Sigmoid colon (tissue), 7 donors: ENCODE measurements around the gene CPEB1. TPM values are rescaled to one million over a fixed set of nuclear protein-coding genes. Genes with fewer than 3 reads are reported as not detected.
A peak's percentile ranks its signal among the peaks of the same experiment; 100 is the strongest.

ENCODE experiments used
- DNase-seq: peaks from one replicate; pipeline ENCODE4 v3.0.0-alpha.2; 2019
- H3K27ac ChIP-seq, 4 donors: fragments of 200-600 bp; sonication (generic); one replicate each; pipeline ENCODE4 v1.5.1; 2016 to 2019; ENCODE audit warnings: mild to moderate bottlenecking in 1 of 4
- H3K27me3 ChIP-seq, 3 donors: fragments of 200-600 bp; sonication (generic); one replicate each; pipeline ENCODE4 v1.5.1; 2019; ENCODE audit warnings: mild to moderate bottlenecking in 1 of 3
- H3K36me3 ChIP-seq, 4 donors: fragments of 200-600 bp; sonication (generic); one replicate each; pipeline ENCODE4 v1.5.1; 2016 to 2019
- H3K4me1 ChIP-seq, 4 donors: fragments of 200-600 bp; sonication (generic); one replicate each; pipeline ENCODE4 v1.5.1; 2017 to 2019
- H3K4me3 ChIP-seq, 4 donors: fragments of 200-600 bp; sonication (generic); one replicate each; pipeline ENCODE4 v1.5.1; 2017 to 2019; ENCODE audit warnings: mild to moderate bottlenecking in 2 of 4, moderate library complexity in 1 of 4
- H3K9me3 ChIP-seq, 4 donors: fragments of 200-600 bp in 3 of 4; sonication (generic) in 3 of 4; one replicate each; pipeline versions ENCODE4 v1.5.1 to v1.6.1; 2013 to 2019
- CTCF ChIP-seq, 4 experiments: fragments of 450-650 bp in 3 of 4; fragments of 200-600 bp in 1 of 4; IDR thresholded peaks; one replicate each; pipeline ENCODE4 v1.5.1; 2016 to 2019; ENCODE audit warnings: antibody characterized with exemption in 4 of 4, mild to moderate bottlenecking in 3 of 4, moderate library complexity in 2 of 4
- EP300 ChIP-seq, 4 donors: sonication (generic); formaldehyde crosslinking; IDR thresholded peaks; one replicate each; pipeline ENCODE4 v1.6.1; 2017; ENCODE audit warnings: antibody characterized with exemption in 4 of 4
- POLR2A ChIP-seq, 2 donors: fragments of 450-650 bp; IDR thresholded peaks; one replicate each; pipeline ENCODE4 v1.6.1; 2016; ENCODE audit warnings: antibody characterized with exemption in 2 of 2, mild to moderate bottlenecking in 2 of 2, moderate library complexity in 2 of 2
- POLR2AphosphoS5 ChIP-seq, 4 donors: sonication (generic); formaldehyde crosslinking; IDR thresholded peaks; one replicate each; pipeline ENCODE4 v1.6.1; 2017; ENCODE audit warnings: antibody characterized with exemption in 4 of 4
- WGBS, 2 donors: extraction: QIAGEN DNeasy Blood & Tissue Kit; methylation state at CpG; one replicate each; pipeline ENCODE4 v1.1.7; 2013; 5-methylcytosine and 5-hydroxymethylcytosine counted together
- intact Hi-C: fragments of 100-400 bp; cut with DNase I; formaldehyde crosslinking; loops from one replicate; pipeline ENCODE4 v1.15.1; 2023
- polyA plus RNA-seq, 3 donors: library from polyadenylated mRNA; stranded (reverse); fragments of 200-250 nt; gene quantifications; one replicate each; pipeline ENCODE4 v1.2.3, GENCODE V29; 2013
- total RNA-seq, 4 donors: library from RNA; depleted of rRNA; stranded (reverse); fragments of >200 nt; gene quantifications; one replicate each; pipeline ENCODE4 v1.1.0, GENCODE V29; 2016
- donor health status: healthy with polysubstance abuse.
- donor health status: Bipolar disorder and iron deficiency.
- donor health status: healthy.

CPEB1 gene
- total and polyA plus RNA-seq, 7 donors: 1.2 to 13.2 (median 9.7) TPM; not detected in 1

GRCh38 chr15:82681371-82681770 is 34.2 kb upstream of the CPEB1 start:
- intact Hi-C loops: no loop called here
- peaks cover 16 to 50% (median 22%) of the 10 kb centered on the region in 3 donors for H3K27me3 ChIP-seq
- no peak overlapping the region for H3K4me3 ChIP-seq
- no peak overlapping the region for H3K27ac ChIP-seq
- TF ChIP-seq CTCF (IDR thresholded peaks at IDR 0.05) (no peak), POLR2AphosphoS5 (IDR thresholded peaks at IDR 0.05) (no peak)
- H3K9me3 ChIP-seq: no peaks in the 10 kb centered on the region
- peaks cover 0 to 9% (median 5%) of the 10 kb centered on the region in 4 donors for H3K4me1 ChIP-seq
- WGBS, 2 donors: 91 to 93% methylated on average over 10 of the region's 10 CpGs
- no peaks in the 10 kb centered on the region for H3K36me3 ChIP-seq
- peak; percentile 32 for DNase-seq

GRCh38 chr15:82680200-82681102 is 33.3 kb upstream of the CPEB1 start:
- WGBS, 2 donors: 3 to 6% methylated on average over 76 of the region's 76 CpGs
- H3K4me1 ChIP-seq: peaks cover 0 to 9% (median 5%) of the 10 kb centered on the region in 4 donors
- H3K36me3 ChIP-seq: no peaks in the 10 kb centered on the region
- DNase-seq: peak; percentile 50
- no peak overlapping the region for H3K27ac ChIP-seq
- peaks cover 16 to 50% (median 22%) of the 10 kb centered on the region in 3 donors for H3K27me3 ChIP-seq
- TF ChIP-seq EP300 (IDR thresholded peaks at IDR 0.05): no peak
- intact Hi-C loops: no loop called here
- peak overlapping the region in 3 of 4 donors; percentile 1 to 16 (median 15) for H3K4me3 ChIP-seq
- H3K9me3 ChIP-seq: no peaks in the 10 kb centered on the region

GRCh38 chr15:82679626-82680199 is 32.5 kb upstream of the CPEB1 start:
- H3K4me3 ChIP-seq: peak overlapping the region in 1 of 4 donors; percentile 16
- TF ChIP-seq CTCF (IDR thresholded peaks at IDR 0.05) (no peak), EP300 (IDR thresholded peaks at IDR 0.05) (no peak), POLR2A (IDR thresholded peaks at IDR 0.05) (no peak), POLR2AphosphoS5 (IDR thresholded peaks at IDR 0.05) (no peak)
- no peaks in the 10 kb centered on the region for H3K36me3 ChIP-seq
- intact Hi-C loops: no loop called here
- DNase-seq: peak; percentile 50
- H3K9me3 ChIP-seq: no peaks in the 10 kb centered on the region
- peaks cover 0 to 9% (median 5%) of the 10 kb centered on the region in 4 donors for H3K4me1 ChIP-seq
- no peak overlapping the region for H3K27ac ChIP-seq
- peaks cover 16 to 50% (median 22%) of the 10 kb centered on the region in 3 donors for H3K27me3 ChIP-seq
- 28 to 29% methylated on average over 19 of the region's 19 CpGs for WGBS, 2 donors

- no peaks in the 10 kb centered on the region for H3K9me3 ChIP-seq
- peak; percentile 26 for DNase-seq
- WGBS, 2 donors: 78 to 86% methylated on average over 7 of the region's 7 CpGs
- intact Hi-C loops: no loop called here
- H3K27me3 ChIP-seq: peaks cover 16 to 40% (median 22%) of the 10 kb centered on the region in 3 donors
- TF ChIP-seq POLR2AphosphoS5 (IDR thresholded peaks at IDR 0.05) (no peak), EP300 (IDR thresholded peaks at IDR 0.05) (no peak), POLR2A (IDR thresholded peaks at IDR 0.05) (no peak), CTCF (IDR thresholded peaks at IDR 0.05) (no peak)
- H3K4me3 ChIP-seq: no peak overlapping the region
- peaks cover 0 to 9% (median 5%) of the 10 kb centered on the region in 4 donors for H3K4me1 ChIP-seq
- H3K36me3 ChIP-seq: no peaks in the 10 kb centered on the region
- no peak overlapping the region for H3K27ac ChIP-seq
Measured at GRCh38 chr15:82677720-82678323, 30.7 kb upstream of the CPEB1 start.

- Histone ChIP-seq H3K36me3 (no peaks in the 10 kb centered on the region), H3K4me3 (no peak overlapping the region), H3K27me3 (peaks cover 3 to 14% (median 4%) of the 10 kb centered on the region in 3 donors), H3K27ac (no peak overlapping the region), H3K9me3 (no peaks in the 10 kb centered on the region), H3K4me1 (peaks cover 0 to 1% (median 0%) of the 10 kb centered on the region in 4 donors)
- TF ChIP-seq CTCF (IDR thresholded peaks at IDR 0.05) (no peak), POLR2AphosphoS5 (IDR thresholded peaks at IDR 0.05) (no peak)
- intact Hi-C loops: no loop called here
- 71 to 74% methylated on average over 2 of the region's 2 CpGs for whole genome bisulfite sequencing, 2 donors
- DNase-seq: no peak
Measured at GRCh38 chr15:82674873-82675272, 27.7 kb upstream of the CPEB1 start.
